GM12872 (cell line): ENCODE measurements around the gene MYO5C.

Experiments
- TF ChIP-seq, protein P1 (sequence below): IDR thresholded peaks from 3 replicates; pipeline ENCODE4 v1.5.1; 2011; ENCODE audit warnings: low read depth, mild to moderate bottlenecking, low read length, moderate library complexity; ENCODE audit not compliant: insufficient read depth

Gene MYO5C

GRCh38 chr15:52144656-52145178 is 150.9 kb downstream of the MYO5C start:
- TF ChIP-seq, protein P1, sequence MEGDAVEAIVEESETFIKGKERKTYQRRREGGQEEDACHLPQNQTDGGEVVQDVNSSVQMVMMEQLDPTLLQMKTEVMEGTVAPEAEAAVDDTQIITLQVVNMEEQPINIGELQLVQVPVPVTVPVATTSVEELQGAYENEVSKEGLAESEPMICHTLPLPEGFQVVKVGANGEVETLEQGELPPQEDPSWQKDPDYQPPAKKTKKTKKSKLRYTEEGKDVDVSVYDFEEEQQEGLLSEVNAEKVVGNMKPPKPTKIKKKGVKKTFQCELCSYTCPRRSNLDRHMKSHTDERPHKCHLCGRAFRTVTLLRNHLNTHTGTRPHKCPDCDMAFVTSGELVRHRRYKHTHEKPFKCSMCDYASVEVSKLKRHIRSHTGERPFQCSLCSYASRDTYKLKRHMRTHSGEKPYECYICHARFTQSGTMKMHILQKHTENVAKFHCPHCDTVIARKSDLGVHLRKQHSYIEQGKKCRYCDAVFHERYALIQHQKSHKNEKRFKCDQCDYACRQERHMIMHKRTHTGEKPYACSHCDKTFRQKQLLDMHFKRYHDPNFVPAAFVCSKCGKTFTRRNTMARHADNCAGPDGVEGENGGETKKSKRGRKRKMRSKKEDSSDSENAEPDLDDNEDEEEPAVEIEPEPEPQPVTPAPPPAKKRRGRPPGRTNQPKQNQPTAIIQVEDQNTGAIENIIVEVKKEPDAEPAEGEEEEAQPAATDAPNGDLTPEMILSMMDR = no peak

- TF ChIP-seq, protein P1 = no peak
Observed at GRCh38 chr15:52143873-52144272, 151.7 kb downstream of the MYO5C start.
